ENCODE data around the gene MAG. TPM values are rescaled to one million over a fixed set of nuclear protein-coding genes. Genes with fewer than 3 reads are reported as not detected.
A peak's percentile ranks its signal among the peaks of the same experiment; 100 is the strongest.

MAG gene
- total RNA-seq, 2 experiments from 2014 or later: 0.43 to 0.44 TPM

GRCh38 chr19:35287713-35288112 is 4.2 kb upstream of the MAG start:
- CTCF ChIA-PET: interaction anchor here (1.1 kb wide), 1 partner anchor 17 kb away, joined by 3 read pairs; no protein-coding TSS in a partner anchor
- H3K9me3 Mint-ChIP-seq: no peaks in the 10 kb centered on the region
- H3K27me3 Mint-ChIP-seq: peaks cover 12% of the 10 kb centered on the region
- intact Hi-C loops (cut with micrococcal nuclease): no loop called here
- DNase-seq: no peak
- H3K27ac Mint-ChIP-seq: no peak overlapping the region
- no peaks in the 10 kb centered on the region for H3K36me3 Mint-ChIP-seq
- no peaks in the 10 kb centered on the region for H3K4me1 Mint-ChIP-seq (ENCODE audit: low read depth)
- POLR2A ChIA-PET: no interaction called here
- no peak overlapping the region for H3K4me3 Mint-ChIP-seq

- no peak overlapping the region for H3K27ac Mint-ChIP-seq
- ChIA-PET CTCF (interaction anchor here (1.1 kb wide), 1 partner anchor 16 kb away, joined by 3 read pairs; no protein-coding TSS in a partner anchor), POLR2A (no interaction called here)
- no peak overlapping the region for H3K4me3 Mint-ChIP-seq
- no peaks in the 10 kb centered on the region for H3K36me3 Mint-ChIP-seq
- no peaks in the 10 kb centered on the region for H3K4me1 Mint-ChIP-seq (ENCODE audit: low read depth)
- H3K27me3 Mint-ChIP-seq: peaks cover 6% of the 10 kb centered on the region
- H3K9me3 Mint-ChIP-seq: no peaks in the 10 kb centered on the region
- DNase-seq: no peak
- intact Hi-C loops (cut with micrococcal nuclease): no loop called here
These were observed 3.6 kb upstream of the MAG start for GRCh38 chr19:35288331-35288730.

GRCh38 chr19:35288906-35289305 is 3.1 kb upstream of the MAG start:
- ChIA-PET POLR2A (no interaction called here), CTCF (interaction anchor here (1.1 kb wide), 1 partner anchor 15 kb away, joined by 3 read pairs; no protein-coding TSS in a partner anchor)
- H3K36me3 Mint-ChIP-seq: no peaks in the 10 kb centered on the region
- no peaks in the 10 kb centered on the region for H3K9me3 Mint-ChIP-seq
- no peak for DNase-seq
- peaks cover 4% of the 10 kb centered on the region for H3K27me3 Mint-ChIP-seq
- intact Hi-C loops (cut with micrococcal nuclease): no loop called here
- H3K4me1 Mint-ChIP-seq (ENCODE audit: low read depth): no peaks in the 10 kb centered on the region
- H3K27ac Mint-ChIP-seq: no peak overlapping the region
- no peak overlapping the region for H3K4me3 Mint-ChIP-seq

GRCh38 chr19:35290381-35291127 is 1.4 kb upstream of the MAG start:
- no peak for DNase-seq
- intact Hi-C loops (cut with micrococcal nuclease): no loop called here
- Mint-ChIP-seq H3K9me3 (no peaks in the 10 kb centered on the region), H3K27ac (no peak overlapping the region), H3K4me1 (ENCODE audit: low read depth) (no peaks in the 10 kb centered on the region), H3K4me3 (no peak overlapping the region), H3K27me3 (no peaks in the 10 kb centered on the region), H3K36me3 (no peaks in the 10 kb centered on the region)
- ChIA-PET CTCF (no interaction called here), POLR2A (no interaction called here)

DNA sequence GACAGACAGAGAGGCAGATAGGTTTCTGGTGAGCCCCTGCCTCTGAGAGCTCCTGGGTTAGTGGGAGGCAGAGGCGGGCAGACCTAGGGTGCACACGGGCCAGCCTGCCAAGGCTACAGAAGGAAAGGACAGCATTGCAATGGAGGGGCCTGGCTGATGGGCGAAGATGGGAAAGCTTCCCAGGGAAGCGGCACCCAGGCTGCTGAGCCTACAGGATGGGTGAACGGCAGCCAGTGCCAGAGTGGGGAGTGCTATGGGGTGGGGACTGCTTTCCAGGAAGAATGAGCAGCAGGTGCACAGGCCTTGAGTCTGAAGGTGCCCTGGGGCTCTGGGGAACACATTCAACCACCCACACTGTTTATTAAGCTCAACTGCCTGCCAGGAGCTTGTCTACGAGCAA is 702 bp upstream of the MAG start:
- POLR2A ChIA-PET: no interaction called here
- CTCF ChIA-PET: no interaction called here
- no peaks in the 10 kb centered on the region for H3K27me3 Mint-ChIP-seq
- H3K36me3 Mint-ChIP-seq: no peaks in the 10 kb centered on the region
- no peaks in the 10 kb centered on the region for H3K9me3 Mint-ChIP-seq
- H3K4me3 Mint-ChIP-seq: no peak overlapping the region
- DNase-seq: no peak
- peaks cover 4% of the 10 kb centered on the region for H3K4me1 Mint-ChIP-seq (ENCODE audit: low read depth)
- intact Hi-C loops (cut with micrococcal nuclease): no loop called here
- H3K27ac Mint-ChIP-seq: no peak overlapping the region

DNA sequence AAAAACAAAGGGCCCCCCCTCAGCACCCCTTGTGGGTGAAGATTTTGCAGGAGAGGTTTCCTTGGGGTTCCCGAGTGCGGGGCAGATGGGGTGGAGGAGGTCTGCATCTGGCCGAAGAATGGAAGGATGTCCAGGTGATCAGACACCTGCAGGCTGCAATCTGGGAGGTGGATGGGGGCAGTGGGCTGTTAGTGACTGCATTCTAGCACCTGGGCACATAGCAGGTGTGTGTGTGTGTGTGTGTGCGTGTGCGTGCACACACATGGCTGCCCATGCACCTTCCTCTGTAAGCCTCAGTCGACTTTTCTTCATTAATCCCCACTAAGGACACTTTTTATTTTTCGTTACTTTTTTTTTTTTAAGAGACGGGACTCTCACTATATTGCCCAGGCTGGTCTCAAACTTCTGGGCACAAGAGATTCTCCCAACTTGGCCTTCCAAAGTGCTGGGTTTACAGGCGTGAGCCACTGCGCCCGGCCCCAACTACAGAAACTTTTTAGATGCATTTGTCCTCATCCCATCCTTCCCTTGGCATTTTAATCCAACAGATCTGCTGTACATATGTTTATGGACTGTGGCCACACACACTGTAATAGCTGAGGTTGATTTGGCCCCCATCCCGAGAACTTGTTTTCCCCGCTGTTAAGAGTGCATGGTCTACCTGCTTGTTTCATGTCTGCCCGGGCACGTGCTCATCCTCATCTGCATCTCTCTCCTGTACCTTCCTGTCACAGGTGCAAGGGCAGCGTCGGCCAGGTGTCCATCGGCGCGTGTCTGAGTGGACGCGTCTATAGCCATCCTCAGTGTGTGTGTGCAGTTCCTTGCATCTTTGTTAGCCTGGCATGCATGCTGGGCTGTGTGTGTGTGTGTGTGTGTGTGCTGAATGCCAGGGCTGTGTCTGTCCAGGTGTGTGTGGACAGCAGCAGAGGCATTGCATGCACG is 731 bp downstream of the MAG start:
- POLR2A ChIA-PET: no interaction called here
- Mint-ChIP-seq H3K4me1 (ENCODE audit: low read depth) (peaks cover 4% of the 10 kb centered on the region), H3K36me3 (no peaks in the 10 kb centered on the region), H3K9me3 (no peaks in the 10 kb centered on the region), H3K27ac (no peak overlapping the region), H3K27me3 (no peaks in the 10 kb centered on the region), H3K4me3 (no peak overlapping the region)
- intact Hi-C loops (cut with micrococcal nuclease): no loop called here
- CTCF ChIA-PET: no interaction called here
- DNase-seq: no peak

DNA sequence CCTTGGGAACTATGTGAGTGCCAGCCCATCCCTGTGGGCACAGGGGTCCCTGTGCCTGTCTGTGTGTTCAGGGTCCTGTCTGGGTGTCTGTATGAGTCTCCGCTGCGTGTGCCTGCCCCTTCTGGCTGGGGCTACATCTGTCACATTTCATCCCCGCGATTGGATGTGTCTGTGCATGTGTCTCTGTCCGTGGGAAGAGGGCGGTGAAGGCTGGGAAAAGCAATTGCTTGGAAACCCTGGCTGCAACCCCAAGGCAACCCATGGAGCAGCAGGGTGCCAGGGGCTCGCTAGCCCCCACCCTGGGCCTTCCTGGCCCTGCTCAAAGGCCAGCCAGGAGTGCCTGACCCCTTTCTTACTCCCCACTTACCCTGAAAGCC is 1.4 kb downstream of the MAG start:
- CTCF ChIA-PET: no interaction called here
- Mint-ChIP-seq H3K27me3 (no peaks in the 10 kb centered on the region), H3K27ac (no peak overlapping the region), H3K4me1 (ENCODE audit: low read depth) (peaks cover 4% of the 10 kb centered on the region), H3K9me3 (no peaks in the 10 kb centered on the region), H3K4me3 (no peak overlapping the region), H3K36me3 (no peaks in the 10 kb centered on the region)
- intact Hi-C loops (cut with micrococcal nuclease): no loop called here
- POLR2A ChIA-PET: no interaction called here
- DNase-seq: no peak

DNA sequence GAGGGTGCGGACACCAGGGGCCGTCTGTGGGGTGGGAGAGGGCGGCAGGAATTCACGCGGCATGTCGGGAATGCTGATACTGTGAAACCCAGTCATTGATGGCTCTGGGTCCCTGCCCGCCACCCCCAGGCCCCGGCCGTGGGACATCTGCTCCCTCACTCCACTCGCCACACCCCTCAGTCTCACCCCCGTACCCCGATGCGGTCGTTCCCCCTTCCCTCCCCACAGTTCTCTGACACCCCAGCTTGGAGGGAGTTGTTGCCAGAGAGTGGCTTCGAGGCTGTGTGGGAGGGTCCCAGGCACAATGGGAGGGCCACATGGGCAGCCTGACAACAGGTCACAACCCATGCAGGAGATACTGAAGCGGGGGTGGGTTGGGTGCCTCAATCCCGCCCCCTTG is 1.8 kb downstream of the MAG start:
- Mint-ChIP-seq H3K4me1 (ENCODE audit: low read depth) (peaks cover 4% of the 10 kb centered on the region), H3K36me3 (no peaks in the 10 kb centered on the region), H3K27me3 (no peaks in the 10 kb centered on the region), H3K4me3 (no peak overlapping the region), H3K27ac (no peak overlapping the region), H3K9me3 (no peaks in the 10 kb centered on the region)
- ChIA-PET CTCF (no interaction called here), POLR2A (no interaction called here)
- intact Hi-C loops (cut with micrococcal nuclease): no loop called here
- DNase-seq: no peak

- ChIA-PET POLR2A (no interaction called here), CTCF (interaction anchor here (0.9 kb wide), 1 partner anchor 67 kb away, joined by 3 read pairs; no protein-coding TSS in a partner anchor)
- Mint-ChIP-seq H3K27me3 (no peaks in the 10 kb centered on the region), H3K9me3 (no peaks in the 10 kb centered on the region), H3K4me3 (no peak overlapping the region), H3K27ac (no peak overlapping the region), H3K36me3 (no peaks in the 10 kb centered on the region), H3K4me1 (ENCODE audit: low read depth) (peaks cover 4% of the 10 kb centered on the region)
- intact Hi-C loops (cut with micrococcal nuclease): no loop called here
- DNase-seq: no peak
These were observed 2.4 kb downstream of the MAG start for GRCh38 chr19:35294328-35294727.

GRCh38 chr19:35294859-35295791 is 3.2 kb downstream of the MAG start:
- Mint-ChIP-seq H3K4me3 (no peak overlapping the region), H3K27ac (no peak overlapping the region), H3K36me3 (no peaks in the 10 kb centered on the region), H3K9me3 (no peaks in the 10 kb centered on the region), H3K4me1 (ENCODE audit: low read depth) (peaks cover 4% of the 10 kb centered on the region), H3K27me3 (no peaks in the 10 kb centered on the region)
- ChIA-PET CTCF (interaction anchor here (0.9 kb wide), 1 partner anchor 66 kb away, joined by 3 read pairs; no protein-coding TSS in a partner anchor), POLR2A (interaction anchor here (1.2 kb wide), 1 partner anchor 17 kb away, joined by 3 read pairs; no protein-coding TSS in a partner anchor)
- intact Hi-C loops (cut with micrococcal nuclease): no loop called here
- no peak for DNase-seq

DNA sequence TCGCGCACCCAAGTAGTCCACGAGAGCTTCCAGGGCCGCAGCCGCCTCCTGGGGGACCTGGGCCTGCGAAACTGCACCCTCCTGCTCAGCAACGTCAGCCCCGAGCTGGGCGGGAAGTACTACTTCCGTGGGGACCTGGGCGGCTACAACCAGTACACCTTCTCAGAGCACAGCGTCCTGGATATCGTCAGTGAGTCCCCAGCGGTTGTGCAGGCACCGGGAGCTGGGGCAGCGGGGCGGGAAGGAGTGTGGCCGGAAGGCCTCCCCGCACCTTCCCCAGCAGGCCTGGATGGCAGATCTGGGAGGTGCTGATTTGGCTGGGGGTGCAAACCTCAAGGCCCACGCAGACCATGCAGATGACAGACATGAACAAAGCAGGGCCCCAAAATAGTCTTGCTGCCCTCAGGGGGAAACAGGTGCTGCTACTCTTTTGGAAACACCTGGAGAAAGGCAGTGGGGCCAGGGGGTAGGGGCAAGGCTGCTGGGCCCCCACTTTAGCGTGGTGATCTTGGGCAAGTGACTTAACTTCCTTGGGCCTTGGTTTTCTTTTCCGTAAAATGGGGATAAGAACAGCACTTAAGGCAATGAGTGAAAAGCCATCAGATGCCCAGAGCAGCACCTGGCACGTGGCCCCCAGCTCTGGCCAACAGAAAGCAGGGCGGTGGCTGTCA is 4.0 kb downstream of the MAG start:
- Mint-ChIP-seq H3K4me3 (no peak overlapping the region), H3K36me3 (no peaks in the 10 kb centered on the region), H3K27ac (no peak overlapping the region), H3K27me3 (no peaks in the 10 kb centered on the region), H3K4me1 (ENCODE audit: low read depth) (peaks cover 4% of the 10 kb centered on the region), H3K9me3 (no peaks in the 10 kb centered on the region)
- intact Hi-C loops (cut with micrococcal nuclease): no loop called here
- peak; percentile 55 for DNase-seq
- ChIA-PET CTCF (no interaction called here), POLR2A (interaction anchor here (1.2 kb wide), 1 partner anchor 18 kb away, joined by 3 read pairs; no protein-coding TSS in a partner anchor)

All from activated CD4-positive, alpha-beta memory T cell treated with anti-CD3 and anti-CD28 coated beads for 36 hours (primary cell).